Urothelium cell line (cell line): Measurements from ENCODE around the gene OGFOD3.
"Not testable (repeated sequence)": the region's sequence is repeated elsewhere in the genome, so short reads cannot be mapped to it uniquely, and the experiment has no call there.

Source experiments
- DNase-seq: peaks from one replicate; pipeline ENCODE4 v3.0.0; 2011; ENCODE audit warnings: low spot score, mixed read lengths
- FAIRE-seq: peaks from 2 replicates; lab custom pipeline; 2011; peaks lifted over from hg19 to GRCh38; lab: Jason Lieb, UNC

Gene OGFOD3

DNA sequence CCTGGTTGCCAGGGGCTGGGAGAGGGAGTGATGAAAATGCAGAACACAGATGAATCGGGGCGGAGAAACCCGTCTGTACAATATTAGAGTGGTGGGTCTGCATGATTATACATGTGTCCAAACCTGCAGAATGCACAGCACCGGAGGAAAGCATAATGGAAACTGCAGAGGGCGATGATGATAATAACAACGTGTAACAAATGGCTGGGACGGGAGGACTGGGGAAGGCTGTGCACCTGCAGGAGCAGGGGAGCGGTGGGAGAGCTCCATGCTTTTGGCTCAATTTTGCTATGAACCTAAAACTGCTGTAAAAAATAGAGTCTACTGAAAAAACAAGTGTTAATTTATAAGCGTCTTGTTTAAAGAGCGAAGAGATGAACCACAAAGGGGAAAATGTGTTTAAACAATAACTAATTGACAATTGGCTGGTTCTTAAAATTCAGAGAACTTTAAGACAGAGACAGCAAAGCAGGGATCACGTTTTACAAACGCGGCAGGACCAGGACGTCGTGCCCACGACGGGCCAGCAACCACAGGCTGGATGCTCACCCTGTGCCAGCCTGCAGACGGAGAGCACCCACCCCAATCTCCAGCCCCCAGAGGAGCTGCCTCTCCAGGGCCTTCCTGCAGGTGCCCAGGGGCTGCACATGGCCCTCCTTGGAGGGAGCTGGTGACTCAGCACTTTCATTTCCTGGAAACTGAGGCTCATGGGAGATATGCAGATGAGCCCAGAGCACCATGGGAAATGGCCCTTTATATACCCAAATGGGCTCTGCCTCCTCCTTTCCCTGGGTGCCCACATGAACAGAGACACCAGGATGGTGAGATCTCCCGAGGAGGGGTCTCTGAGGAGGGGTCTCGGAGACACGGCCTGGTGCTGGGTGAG lies 59.7 kb downstream of the OGFOD3 start, which contains the start of gene TEX19:
Gene TEX19, plus strand, starts transcription at position 783 of the 886 bp plus-strand sequence. CDS start 2,904 bp downstream, outside the sequence.
- DNase-seq (no peak), FAIRE-seq (no peak)

DNA sequence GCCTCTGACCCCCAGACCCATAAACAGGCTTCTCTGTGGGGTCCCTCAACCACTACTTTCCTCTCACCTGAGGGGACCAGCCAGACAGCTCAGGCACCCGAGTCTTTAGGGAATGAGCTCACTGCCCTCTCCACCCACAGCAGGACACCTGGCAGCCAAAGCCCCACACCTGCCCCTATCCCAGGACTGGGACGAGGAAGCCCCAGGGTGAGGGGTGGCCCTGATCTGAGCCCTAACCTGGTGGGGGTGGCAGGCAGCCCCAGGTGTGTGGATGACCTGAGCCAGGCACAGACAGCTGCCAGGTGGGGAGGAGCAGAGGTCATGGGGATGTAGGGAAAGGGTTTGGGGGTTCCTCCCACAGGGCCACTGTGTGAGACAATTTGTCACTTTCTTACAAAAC lies 61.0 kb downstream of the OGFOD3 start:
- no peak for DNase-seq
- no peak for FAIRE-seq

DNA sequence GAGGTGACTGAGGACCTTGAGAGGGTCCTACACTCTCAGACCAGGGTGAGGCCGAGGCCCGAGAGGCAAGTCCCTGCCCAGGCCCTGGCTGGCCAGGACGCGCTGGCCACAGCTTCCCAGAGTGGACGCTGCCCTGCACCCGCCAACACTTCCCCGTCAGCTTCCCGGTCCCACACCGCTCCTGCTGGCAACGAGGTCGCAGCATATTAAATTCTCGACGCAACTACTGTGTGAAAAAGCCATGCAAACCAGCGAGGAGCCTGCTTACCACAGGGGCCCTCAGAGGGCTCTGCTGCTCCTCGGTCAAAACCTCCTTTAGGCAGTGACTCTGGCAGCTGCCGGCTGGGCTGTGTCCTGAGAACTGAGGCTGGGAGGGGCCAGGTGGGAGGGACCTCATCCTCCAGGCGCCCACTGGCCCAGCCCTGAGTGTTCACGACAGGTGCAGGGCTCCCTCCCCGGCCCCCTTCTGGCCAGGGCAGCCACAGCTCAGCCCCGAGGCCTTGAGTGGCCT lies 61.5 kb downstream of the OGFOD3 start:
- DNase-seq, result no peak
- FAIRE-seq, result no peak

DNA sequence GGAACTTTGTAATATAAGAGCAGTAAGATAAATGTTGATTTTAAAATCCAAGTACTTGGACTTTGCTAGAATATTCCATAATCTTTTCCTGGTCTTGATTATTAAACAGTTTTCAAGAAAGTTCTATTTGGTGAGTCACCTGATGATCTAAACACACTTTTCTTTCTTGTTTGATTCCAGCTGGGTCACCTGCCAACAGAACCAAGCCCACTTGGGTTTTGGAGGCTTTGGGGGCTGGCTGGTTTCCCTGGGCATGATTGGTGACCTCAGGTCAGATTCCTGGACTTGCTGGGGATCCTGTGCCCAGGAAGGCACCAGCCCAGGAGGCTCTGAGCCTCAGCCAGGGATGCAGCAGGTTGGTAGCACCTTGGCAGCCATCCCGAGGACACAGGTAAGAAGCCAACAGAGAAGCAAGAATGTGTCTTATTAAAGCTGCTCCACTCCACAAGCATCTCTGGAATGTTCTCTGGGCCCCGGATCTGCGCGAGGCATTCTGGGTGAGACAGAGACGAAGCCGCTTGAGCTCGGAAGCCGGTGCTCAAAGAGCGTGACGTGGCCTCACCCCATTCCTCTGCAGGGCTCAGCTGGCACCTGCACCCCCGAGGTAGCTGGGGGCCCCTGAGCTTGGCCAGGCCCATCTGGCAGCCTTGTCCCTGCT lies 62.5 kb downstream of the OGFOD3 start:
- peak; percentile 75 for DNase-seq
- no peak for FAIRE-seq

DNA sequence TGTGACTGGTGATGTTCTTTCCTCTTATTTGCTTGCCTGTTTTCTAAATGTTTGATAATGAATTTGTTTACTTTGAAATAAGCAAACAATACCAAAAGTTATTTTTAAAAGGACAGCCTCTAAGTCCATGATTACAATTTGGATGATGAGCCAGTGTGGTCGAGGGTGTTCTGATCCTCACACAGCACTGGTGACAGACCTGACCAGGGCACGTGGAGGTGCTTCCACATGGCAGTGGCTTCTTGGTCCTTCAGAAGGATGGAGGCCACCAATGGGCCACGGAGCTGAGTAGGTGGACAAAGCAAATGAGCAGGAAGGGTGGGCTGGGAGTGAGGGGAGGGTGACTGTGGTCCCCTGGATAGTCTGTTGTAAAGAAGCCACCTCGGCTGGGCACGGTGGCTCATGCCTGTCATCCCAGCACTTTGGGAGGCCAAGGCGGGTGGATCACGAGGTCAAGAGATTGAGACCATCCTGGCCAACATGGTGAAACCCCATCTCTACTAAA lies 63.5 kb downstream of the OGFOD3 start:
- FAIRE-seq, result no peak
- no peak for DNase-seq

DNA sequence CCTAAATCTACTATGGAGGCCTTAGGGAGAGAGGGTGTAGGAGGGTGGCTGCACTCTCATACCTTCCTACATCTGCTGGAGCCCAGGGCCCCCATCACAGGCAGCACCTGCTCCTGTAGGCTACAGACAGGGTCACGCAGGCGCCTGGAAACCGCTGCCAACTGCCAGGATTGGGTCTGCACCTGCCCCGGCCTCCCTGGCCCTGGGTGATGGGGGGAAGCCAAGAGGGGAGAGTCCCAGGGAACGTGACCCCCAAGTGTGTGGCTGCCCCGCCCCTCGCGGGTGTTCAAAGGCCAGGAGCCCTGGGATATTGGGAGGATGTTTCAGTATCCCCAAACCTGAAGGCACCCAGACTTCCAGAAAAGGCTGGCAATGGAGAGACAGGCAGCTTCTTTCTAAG lies 64.9 kb downstream of the OGFOD3 start:
- DNase-seq (no peak), FAIRE-seq (no peak)

DNA sequence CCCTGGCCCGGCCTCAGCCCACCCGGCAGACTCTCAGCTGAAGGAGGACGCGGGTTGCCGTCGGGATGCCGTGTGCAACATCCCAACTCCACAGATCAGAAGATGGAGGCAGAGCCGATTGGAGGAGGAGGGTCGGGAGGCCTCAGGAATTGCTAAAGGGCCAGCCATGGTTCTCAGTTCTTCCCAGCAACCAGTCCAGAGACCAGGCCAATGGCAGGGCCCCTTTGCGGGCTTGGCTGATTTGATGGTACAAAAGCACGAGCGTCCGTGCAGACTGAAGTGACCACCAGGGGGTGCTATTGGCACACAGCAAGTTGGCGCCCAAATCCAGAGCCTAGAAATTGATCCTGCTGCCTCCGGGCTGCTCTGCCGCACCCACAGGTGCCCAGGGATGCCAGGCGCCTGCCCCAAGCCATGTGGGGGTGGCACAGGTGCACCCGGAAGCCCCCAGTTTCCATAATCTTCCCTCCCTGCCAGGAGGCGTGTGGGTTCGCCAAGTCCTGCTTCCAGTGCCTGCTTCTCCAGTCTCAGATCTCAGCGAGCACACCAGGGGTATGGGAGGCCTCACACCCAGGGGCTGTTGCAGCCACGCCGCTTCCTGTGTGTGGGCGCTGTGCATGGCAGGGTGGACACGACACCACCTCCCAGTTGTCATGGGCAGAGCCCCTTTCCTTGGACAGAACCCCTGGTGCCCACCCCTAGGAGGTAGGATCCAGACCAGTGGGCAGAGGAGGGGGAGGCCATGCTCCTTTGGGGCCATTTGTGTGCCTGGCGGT lies 66.5 kb downstream of the OGFOD3 start:
- DNase-seq (peak; percentile 89), FAIRE-seq (peak; percentile 46)

DNA sequence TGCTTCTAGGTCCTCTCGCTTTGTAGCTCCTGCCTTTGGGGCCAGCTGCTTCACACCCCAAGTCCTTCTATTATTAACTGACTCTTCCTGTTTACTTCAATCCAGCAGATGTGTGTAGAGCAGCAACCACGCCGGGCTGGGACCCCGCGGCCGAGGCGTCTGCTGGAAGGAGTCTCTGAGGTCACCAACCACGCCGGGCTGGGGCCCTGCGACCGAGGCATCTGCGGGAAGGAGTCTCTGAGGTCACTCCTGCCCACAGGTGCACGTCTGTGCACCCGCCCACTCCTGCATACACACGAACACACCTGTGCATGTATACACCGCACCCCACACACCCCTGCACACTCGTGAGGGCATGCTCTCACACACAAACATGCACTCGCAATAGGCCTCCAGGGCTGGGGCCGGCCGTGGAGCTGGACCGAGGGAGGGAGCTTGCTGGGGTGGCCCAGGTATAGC lies 67.1 kb downstream of the OGFOD3 start:
- no peak for DNase-seq
- no peak for FAIRE-seq

DNA sequence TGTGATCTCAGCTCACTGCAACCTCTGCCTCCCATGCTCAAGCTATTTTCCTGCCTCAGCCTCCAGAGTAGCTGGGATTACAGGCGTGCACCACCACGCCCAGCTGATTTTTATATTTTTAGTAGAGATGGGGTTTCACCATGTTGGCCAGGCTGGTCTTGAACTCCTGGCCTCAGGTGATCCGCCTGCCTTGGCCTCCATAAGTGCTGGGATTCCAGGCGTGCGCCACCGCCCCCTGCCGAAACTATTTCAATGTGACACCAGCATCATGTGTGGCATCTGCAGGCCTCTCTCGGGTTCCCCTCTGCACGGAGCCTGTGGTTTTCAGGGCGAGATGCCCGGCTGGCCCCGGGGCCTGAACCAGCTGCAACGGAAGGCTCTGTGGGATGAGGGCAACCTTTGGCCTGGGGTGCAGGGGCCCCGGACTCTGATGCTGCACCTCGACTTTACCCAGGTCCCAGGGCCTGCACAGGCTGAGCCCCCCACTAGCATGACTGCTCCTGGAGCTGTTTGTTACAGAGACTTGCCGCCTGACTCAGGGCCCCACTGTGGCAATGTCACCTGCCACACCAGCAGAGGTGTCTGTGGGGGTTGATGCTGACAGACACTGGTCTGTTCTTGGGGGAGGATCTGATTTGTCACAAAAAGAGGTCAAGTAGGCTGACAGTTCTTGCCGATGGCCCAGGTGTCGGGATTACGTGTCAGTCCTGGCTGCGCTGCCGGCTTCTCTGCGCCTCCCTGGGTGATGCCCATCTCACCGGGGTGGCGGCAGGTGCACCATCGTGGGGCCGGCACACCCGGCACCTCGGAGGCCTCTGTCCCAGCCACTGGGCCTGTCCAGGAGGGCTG lies 68.0 kb downstream of the OGFOD3 start:
- no peak for FAIRE-seq

DNA sequence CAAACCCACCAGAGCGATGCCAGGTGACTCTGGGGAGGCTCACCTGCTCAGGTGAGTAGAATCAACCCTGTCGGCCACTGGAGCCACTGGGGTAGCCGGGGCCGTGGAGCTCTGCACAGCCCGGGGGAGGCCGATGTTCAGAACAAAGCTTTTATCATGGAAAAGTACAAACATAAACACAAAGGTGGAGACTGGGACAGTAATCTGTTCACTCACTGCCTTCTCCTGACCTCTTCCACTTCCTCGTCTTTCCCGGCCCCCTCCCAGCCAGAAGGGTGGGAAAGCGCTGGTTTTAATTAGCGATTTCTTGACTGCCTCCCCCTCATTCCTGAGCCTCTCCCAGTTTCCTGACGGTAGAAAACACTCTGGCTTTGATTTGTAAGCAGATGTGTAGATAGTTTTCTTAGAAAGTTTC lies 69.1 kb downstream of the OGFOD3 start:
- FAIRE-seq (no peak), DNase-seq (no peak)

More for the DNA sequence above, 68.0 kb downstream of the OGFOD3 start:
- no peak for DNase-seq

DNA sequence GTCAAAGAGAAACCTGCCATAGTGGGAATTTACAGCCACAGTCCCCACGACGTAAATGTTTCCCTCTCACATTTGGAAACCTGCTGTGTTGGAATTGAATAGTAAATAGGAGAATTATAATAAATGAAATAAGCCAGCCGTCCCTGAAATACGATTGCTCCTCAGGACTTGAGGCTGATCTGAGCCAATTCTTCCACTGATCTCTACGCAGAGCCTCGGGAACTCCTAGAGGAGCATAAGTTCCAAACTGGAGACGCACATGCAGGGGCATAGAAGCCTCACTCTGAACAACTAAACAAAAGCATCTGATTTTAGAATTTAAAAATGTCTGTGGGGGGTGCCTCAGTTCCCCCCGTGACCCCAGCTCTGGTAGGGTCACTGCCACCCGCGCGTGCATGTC lies 69.5 kb downstream of the OGFOD3 start:
- DNase-seq, result no peak
- no peak for FAIRE-seq

DNA sequence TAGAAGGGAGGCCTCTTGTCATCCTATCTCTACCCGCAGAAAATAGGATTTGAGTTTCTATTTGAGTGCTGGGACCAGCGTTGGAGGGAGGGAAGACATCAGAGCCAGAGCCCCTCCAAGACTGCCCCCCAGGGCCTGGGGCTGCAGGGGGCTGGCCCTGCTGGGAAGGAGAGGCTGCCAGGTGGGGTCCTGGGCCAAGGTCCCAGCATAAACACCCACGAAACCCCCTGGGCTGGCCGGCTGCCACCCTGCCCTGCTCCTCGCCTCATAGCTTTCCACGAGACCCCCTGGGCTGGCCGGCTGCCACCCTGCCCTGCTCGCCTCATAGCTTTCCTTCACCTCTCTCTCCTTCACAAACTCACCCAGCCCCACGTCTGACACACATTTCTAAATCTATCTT lies 70.0 kb downstream of the OGFOD3 start:
- FAIRE-seq (no peak), DNase-seq (no peak)

DNA sequence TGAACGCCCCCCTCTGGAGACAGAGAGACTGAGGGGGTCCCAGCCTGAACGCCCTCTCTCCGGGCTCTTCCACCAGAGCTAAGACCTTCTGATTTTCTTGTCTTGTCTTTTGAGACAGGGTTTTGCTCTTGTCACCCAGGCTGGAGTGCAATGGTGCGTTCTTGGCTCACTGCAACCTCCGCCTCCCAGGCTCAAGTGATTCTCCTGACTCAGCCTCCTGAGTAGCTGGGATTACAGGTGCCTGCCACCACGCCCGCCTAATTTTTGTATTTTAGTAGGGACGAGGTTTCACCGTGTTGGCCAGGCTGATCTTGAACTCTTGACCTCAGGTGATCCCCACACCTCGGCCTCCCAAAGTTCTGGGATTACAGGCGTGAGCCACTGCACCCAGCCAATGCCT lies 70.4 kb downstream of the OGFOD3 start:
- not testable (repeated sequence) for DNase-seq, FAIRE-seq

DNA sequence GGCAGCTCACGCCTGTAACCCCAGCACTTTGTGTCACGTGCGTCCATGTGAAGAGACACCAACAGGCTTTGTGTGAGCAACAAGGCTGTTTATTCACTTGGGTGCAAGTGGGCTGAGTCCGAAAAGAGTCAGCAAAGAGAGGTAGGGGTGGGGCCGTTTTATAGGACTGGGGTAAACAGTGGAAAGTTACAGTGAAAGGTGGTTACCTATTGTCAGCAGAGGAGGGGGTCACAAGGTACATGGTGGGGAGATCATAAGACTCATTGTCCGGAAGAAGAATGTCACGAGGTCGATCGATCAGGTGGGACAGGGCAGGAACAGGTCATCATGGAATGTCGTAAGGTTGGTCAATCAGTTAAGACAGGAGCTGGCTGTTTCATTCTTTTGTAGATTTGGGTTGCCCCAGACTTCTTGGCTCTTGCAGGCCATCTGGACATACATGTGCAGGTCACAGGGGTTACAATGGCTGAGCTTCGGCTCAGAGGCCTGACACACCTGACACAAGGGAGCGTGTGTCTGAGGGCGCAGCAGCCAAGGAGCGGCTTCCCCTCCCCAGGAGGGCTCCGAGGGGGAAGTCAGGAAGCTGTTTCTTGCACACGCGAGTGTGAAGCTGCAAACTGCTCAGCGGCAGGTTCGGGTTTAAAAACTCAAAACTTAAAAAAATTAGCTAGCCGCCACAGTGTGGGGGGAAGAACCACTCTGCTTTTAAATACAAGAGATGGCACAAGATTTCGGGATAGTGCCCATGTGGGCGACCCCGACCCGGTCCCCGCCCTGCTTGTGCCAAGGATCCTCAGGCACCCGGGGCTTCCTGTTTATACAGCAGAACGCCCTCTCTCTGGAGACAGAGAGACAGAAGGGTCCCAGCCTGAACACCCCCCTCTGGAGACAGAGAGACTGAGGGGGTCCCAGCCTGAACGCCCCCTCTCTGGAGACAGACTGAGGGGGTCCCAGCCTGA lies 71.8 kb downstream of the OGFOD3 start:
- DNase-seq (no peak), FAIRE-seq (no peak)

DNA sequence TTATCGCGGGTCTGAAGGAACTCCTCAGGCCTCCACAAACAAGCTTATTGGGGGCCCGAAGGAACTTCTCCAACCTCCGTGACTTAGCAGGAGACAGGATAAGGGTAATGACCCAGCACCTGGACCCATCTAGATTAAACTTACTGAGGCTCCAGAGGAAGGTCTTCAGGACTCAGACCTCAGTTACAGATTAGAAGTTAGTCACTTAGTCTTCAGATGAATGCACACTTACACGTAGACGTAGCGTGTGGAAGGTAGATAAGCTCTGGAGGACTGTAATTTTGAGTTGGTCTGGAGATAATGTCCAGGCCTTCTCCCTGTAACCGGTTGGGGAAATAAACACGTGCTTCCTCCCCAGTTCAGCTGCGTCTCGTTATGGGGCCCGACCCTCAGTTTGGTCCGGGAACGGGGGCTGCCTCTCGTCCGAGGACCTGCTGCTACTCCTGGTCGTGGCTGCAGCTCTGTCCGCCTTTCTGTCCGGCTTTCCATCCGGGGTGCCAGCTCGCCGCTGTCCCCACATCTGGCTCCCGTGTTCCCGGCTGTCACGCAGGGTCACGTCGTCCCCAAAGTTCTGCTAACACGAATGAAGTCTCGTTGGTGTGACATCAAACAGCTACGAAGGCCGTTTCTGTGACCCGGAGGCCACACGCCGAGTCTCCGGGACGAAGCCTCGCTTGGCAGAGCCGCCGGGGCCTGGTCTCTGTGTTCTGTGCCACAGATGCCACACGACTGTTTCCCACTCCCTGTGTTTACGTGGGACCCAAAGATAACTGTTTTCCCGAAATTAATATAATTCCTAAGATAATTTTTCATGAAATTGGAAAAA lies 73.0 kb downstream of the OGFOD3 start:
- FAIRE-seq, result no peak

DNA sequence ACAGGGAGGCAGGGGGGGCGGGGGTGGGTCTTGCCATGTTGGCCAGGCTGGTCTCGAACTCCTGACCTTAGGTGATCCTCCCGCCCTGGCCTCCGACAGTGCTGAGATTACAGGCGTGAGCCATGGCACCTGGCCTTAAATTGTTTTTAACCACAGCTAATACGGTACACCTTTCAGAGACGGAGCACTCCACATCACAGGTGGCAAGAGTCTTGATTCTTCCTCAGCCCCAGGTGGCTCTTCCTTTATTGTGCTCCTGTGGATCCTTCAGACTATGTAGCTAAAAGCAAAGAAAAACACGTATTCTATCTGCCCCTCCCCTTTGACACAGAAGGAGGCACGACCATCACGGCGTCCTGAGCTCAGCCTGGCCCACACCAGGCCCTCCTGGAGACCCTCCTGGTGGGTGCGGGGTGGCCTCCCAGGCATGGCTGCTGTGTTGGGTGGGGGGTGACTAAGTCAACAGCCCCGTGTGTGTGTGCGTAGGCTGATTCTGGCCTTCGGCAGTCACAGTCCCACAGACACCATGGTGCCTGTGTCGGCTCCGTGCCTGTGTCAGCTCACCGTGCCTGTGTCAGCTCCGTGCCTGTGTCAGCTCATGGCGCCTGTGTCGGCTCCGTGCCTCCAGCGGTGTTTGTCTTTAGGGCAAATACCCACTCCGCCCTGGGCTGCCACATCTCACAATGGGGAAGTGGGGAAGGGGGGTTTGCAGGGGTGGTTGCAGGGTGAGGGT lies 74.0 kb downstream of the OGFOD3 start:
- FAIRE-seq (no peak), DNase-seq (no peak)

More for the DNA sequence above, 73.0 kb downstream of the OGFOD3 start:
- DNase-seq, result no peak

DNA sequence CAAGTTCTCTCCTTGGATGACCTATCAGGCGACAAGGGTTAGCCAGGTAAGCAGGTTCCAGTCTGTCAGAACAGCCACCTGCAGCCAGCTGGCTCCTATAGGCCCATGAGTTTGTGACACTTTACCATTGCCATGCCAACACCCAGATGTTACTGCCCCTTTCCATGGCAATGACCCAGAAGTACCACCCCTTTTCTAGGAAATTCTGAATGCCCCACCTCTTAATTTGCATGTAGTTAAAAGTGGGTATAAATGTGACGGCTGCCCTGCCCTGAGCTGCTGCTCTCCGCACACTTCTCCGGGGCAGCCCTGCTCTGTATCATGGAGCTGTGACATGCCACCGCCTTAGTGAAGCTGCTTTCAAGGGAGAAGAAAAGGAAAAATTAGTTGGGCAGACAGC lies 74.8 kb downstream of the OGFOD3 start:
- DNase-seq, result no peak
- FAIRE-seq, result no peak
